Liver (tissue), 9 donors: ENCODE data around the gene B3GALT5. TPM values are rescaled to one million over a fixed set of nuclear protein-coding genes. Genes with fewer than 3 reads are reported as not detected.

Experiments used
- DNase-seq: peaks from one replicate; pipeline ENCODE4 v3.0.0-alpha.2; 2017; ENCODE audit warnings: low spot score
- H3K27ac ChIP-seq, 2 donors: one replicate each; pipeline ENCODE4 v1.7.0; 2013; ENCODE audit warnings: inconsistent platforms in 2 of 2, low read length in 2 of 2, control low read depth in 1 of 2, low read depth in 1 of 2, mild to moderate bottlenecking in 1 of 2
- H3K27me3 ChIP-seq, 4 donors: one replicate each; pipeline versions ENCODE4 v1.6.1 to v1.7.0; 2013; ENCODE audit warnings: low read length in 3 of 4, inconsistent platforms in 1 of 4, mild to moderate bottlenecking in 1 of 4, moderate library complexity in 1 of 4; ENCODE audit not compliant: control insufficient read depth in 4 of 4, insufficient read depth in 4 of 4
- H3K36me3 ChIP-seq, 4 donors: one replicate each; pipeline versions ENCODE4 v1.6.1 to v1.7.0; 2013; ENCODE audit warnings: low read length in 3 of 4, mild to moderate bottlenecking in 3 of 4, low read depth in 1 of 4, moderate library complexity in 1 of 4; ENCODE audit not compliant: control insufficient read depth in 4 of 4, insufficient read depth in 3 of 4
- H3K4me1 ChIP-seq, 4 donors: one replicate each; pipeline versions ENCODE4 v1.6.1 to v1.7.0; 2013; ENCODE audit warnings: low read length in 3 of 4, mild to moderate bottlenecking in 3 of 4, moderate library complexity in 1 of 4; ENCODE audit not compliant: control insufficient read depth in 4 of 4, insufficient read depth in 4 of 4
- H3K4me3 ChIP-seq, 3 donors: one replicate each; pipeline versions ENCODE4 v1.6.1 to v1.7.0; 2013; ENCODE audit warnings: low read length in 3 of 3, control low read depth in 1 of 3, low read depth in 1 of 3, mild to moderate bottlenecking in 1 of 3
- H3K9ac ChIP-seq, 2 donors: one replicate each; pipeline ENCODE4 v1.7.0; 2013; ENCODE audit warnings: low read length in 2 of 2, mild to moderate bottlenecking in 2 of 2, moderate library complexity in 2 of 2, control low read depth in 1 of 2, low read depth in 1 of 2
- H3K9me3 ChIP-seq, 4 donors: one replicate each; pipeline versions ENCODE4 v1.6.1 to v1.7.0; 2013; ENCODE audit warnings: low read length in 3 of 4; ENCODE audit not compliant: control insufficient read depth in 4 of 4
- EGR1 ChIP-seq, 2 donors: IDR thresholded peaks; 2 replicates each; pipeline ENCODE4 v1.6.1; 2016 to 2018; ENCODE audit warnings: antibody characterized with exemption in 2 of 2, low read depth in 2 of 2
- FOXA1 ChIP-seq: IDR thresholded peaks from 2 replicates; pipeline ENCODE4 v1.6.1; 2016; ENCODE audit warnings: antibody characterized with exemption
- FOXA2 ChIP-seq: IDR thresholded peaks from 2 replicates; pipeline ENCODE4 v1.6.1; 2016; ENCODE audit warnings: antibody characterized with exemption
- GABPA ChIP-seq, 2 donors: IDR thresholded peaks in 1 of 2; conservative IDR thresholded peaks in 1 of 2; 2 replicates each; pipeline ENCODE4 v1.6.1; 2016; ENCODE audit warnings: antibody characterized with exemption in 2 of 2, mild to moderate bottlenecking in 1 of 2, moderate library complexity in 1 of 2
- HNF4A ChIP-seq, 2 donors: conservative IDR thresholded peaks; 2 replicates each; pipeline ENCODE4 v1.6.1; 2016; ENCODE audit warnings: antibody characterized with exemption in 2 of 2, mild to moderate bottlenecking in 2 of 2
- HNF4G ChIP-seq: IDR thresholded peaks from 2 replicates; pipeline ENCODE4 v1.6.1; 2016; ENCODE audit warnings: antibody characterized with exemption
- JUND ChIP-seq, 2 donors: IDR thresholded peaks; 2 replicates each; pipeline ENCODE4 v1.6.1; 2016; ENCODE audit warnings: antibody characterized with exemption in 2 of 2
- NR2F2 ChIP-seq: IDR thresholded peaks from 2 replicates; pipeline ENCODE4 v1.6.1; 2016; ENCODE audit warnings: antibody characterized with exemption
- RAD21 ChIP-seq, 2 donors: IDR thresholded peaks; 2 replicates each; pipeline ENCODE4 v1.6.1; 2016; ENCODE audit warnings: antibody characterized with exemption in 2 of 2, mild to moderate bottlenecking in 2 of 2
- SP1 ChIP-seq: IDR thresholded peaks from 2 replicates; pipeline ENCODE4 v1.6.1; 2018; ENCODE audit warnings: antibody characterized with exemption, mild to moderate bottlenecking
- TAF1 ChIP-seq: conservative IDR thresholded peaks from 2 replicates; pipeline ENCODE4 v1.6.1; 2016; ENCODE audit warnings: antibody characterized with exemption, mild to moderate bottlenecking
- YY1 ChIP-seq: IDR thresholded peaks from 2 replicates; pipeline ENCODE4 v1.6.1; 2016; ENCODE audit warnings: antibody characterized with exemption, mild to moderate bottlenecking
- WGBS: extraction: QIAGEN DNeasy Blood & Tissue Kit; methylation state at CpG from one replicate; pipeline ENCODE4 v1.1.7; 2013; 5-methylcytosine and 5-hydroxymethylcytosine counted together
- polyA plus RNA-seq, 2 donors: library from polyadenylated mRNA; stranded (reverse) in 1 of 2; unstranded in 1 of 2; fragments of 200-250 nt in 1 of 2; fragments of >200 nt in 1 of 2; fragmentation: Nextera tagmentation in 1 of 2; extraction: Ambion mirVana in 1 of 2; gene quantifications; one replicate each; pipeline versions ENCODE4 v1.2.1 to v1.2.3, GENCODE V29; 2013 to 2015
- total RNA-seq, 2 donors: library from RNA; depleted of rRNA; stranded (reverse); fragments of >200 nt; gene quantifications; one replicate each; pipeline ENCODE4 v1.2.3, GENCODE V29; 2014
- TF ChIP-seq, protein P1 (sequence below): IDR thresholded peaks from 2 replicates; pipeline ENCODE4 v1.6.1; 2016; ENCODE audit warnings: antibody characterized with exemption
- TF ChIP-seq, protein P2 (sequence below): fragments of 150-350 bp; IDR thresholded peaks from 2 replicates; pipeline ENCODE4 v1.5.1; 2017; ENCODE audit warnings: improper control_type of control experiment, low read depth, low read length; ENCODE audit not compliant: missing input control
- TF ChIP-seq, protein P3 (sequence below): IDR thresholded peaks from 2 replicates; pipeline ENCODE4 v1.6.1; 2016; ENCODE audit warnings: antibody characterized with exemption, mild to moderate bottlenecking
- TF ChIP-seq, protein P4 (sequence below): IDR thresholded peaks from 2 replicates; pipeline ENCODE4 v1.6.1; 2016; ENCODE audit warnings: antibody characterized with exemption
- TF ChIP-seq, protein P5 (sequence below): IDR thresholded peaks from 2 replicates; pipeline ENCODE4 v1.6.1; 2016; ENCODE audit warnings: antibody characterized with exemption
- donor health status: healthy.
- donor health status: healthy.
- donor health status: healthy.
- donor health status: healthy.
- donor health status: healthy.

Gene B3GALT5
- total and polyA plus RNA-seq, 4 donors, result 0.05 to 0.33 (median 0.10) TPM

DNA sequence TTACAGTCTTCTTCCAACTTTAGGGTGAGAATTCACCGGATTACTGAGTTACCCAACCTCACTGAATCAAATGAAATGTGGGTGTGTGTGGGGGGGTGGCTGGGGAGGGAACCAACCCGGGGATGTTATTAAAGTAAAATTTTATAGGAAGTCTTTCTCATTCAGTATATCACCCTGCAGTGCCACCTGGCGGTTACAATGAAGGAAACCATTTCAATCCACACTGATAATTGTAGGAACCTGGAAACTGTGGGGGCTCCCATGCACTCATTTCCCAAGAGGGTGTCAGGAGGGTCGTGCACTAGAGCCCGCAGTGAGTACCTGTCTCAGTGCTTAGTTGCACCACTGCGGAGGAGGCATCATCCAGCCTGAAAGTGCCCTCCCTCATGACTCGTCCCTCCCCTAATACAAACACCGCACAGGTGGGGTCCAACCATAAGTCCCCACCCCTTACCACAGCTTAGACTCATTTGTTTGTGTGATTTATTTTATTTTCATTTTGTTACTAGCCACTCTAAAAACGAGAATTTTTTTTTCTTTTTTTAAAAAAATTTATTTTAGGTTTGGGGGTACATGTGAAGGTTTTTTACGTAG, 103.2 kb downstream of the B3GALT5 start:
- Histone ChIP-seq H3K9ac (no peak overlapping the region), H3K27me3 (peaks cover 0 to 5% (median 0%) of the 10 kb centered on the region in 4 donors), H3K4me1 (no peaks in the 10 kb centered on the region), H3K9me3 (no peaks in the 10 kb centered on the region), H3K27ac (no peak overlapping the region), H3K4me3 (no peak overlapping the region), H3K36me3 (no peaks in the 10 kb centered on the region)
- TF ChIP-seq, protein P1, sequence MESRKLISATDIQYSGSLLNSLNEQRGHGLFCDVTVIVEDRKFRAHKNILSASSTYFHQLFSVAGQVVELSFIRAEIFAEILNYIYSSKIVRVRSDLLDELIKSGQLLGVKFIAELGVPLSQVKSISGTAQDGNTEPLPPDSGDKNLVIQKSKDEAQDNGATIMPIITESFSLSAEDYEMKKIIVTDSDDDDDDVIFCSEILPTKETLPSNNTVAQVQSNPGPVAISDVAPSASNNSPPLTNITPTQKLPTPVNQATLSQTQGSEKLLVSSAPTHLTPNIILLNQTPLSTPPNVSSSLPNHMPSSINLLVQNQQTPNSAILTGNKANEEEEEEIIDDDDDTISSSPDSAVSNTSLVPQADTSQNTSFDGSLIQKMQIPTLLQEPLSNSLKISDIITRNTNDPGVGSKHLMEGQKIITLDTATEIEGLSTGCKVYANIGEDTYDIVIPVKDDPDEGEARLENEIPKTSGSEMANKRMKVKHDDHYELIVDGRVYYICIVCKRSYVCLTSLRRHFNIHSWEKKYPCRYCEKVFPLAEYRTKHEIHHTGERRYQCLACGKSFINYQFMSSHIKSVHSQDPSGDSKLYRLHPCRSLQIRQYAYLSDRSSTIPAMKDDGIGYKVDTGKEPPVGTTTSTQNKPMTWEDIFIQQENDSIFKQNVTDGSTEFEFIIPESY, result no peak
- TF ChIP-seq NR2F2, result no peak
- no peak for TF ChIP-seq FOXA2
- TF ChIP-seq, protein P2, sequence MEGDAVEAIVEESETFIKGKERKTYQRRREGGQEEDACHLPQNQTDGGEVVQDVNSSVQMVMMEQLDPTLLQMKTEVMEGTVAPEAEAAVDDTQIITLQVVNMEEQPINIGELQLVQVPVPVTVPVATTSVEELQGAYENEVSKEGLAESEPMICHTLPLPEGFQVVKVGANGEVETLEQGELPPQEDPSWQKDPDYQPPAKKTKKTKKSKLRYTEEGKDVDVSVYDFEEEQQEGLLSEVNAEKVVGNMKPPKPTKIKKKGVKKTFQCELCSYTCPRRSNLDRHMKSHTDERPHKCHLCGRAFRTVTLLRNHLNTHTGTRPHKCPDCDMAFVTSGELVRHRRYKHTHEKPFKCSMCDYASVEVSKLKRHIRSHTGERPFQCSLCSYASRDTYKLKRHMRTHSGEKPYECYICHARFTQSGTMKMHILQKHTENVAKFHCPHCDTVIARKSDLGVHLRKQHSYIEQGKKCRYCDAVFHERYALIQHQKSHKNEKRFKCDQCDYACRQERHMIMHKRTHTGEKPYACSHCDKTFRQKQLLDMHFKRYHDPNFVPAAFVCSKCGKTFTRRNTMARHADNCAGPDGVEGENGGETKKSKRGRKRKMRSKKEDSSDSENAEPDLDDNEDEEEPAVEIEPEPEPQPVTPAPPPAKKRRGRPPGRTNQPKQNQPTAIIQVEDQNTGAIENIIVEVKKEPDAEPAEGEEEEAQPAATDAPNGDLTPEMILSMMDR, result peak; percentile 55
- TF ChIP-seq, protein P3, sequence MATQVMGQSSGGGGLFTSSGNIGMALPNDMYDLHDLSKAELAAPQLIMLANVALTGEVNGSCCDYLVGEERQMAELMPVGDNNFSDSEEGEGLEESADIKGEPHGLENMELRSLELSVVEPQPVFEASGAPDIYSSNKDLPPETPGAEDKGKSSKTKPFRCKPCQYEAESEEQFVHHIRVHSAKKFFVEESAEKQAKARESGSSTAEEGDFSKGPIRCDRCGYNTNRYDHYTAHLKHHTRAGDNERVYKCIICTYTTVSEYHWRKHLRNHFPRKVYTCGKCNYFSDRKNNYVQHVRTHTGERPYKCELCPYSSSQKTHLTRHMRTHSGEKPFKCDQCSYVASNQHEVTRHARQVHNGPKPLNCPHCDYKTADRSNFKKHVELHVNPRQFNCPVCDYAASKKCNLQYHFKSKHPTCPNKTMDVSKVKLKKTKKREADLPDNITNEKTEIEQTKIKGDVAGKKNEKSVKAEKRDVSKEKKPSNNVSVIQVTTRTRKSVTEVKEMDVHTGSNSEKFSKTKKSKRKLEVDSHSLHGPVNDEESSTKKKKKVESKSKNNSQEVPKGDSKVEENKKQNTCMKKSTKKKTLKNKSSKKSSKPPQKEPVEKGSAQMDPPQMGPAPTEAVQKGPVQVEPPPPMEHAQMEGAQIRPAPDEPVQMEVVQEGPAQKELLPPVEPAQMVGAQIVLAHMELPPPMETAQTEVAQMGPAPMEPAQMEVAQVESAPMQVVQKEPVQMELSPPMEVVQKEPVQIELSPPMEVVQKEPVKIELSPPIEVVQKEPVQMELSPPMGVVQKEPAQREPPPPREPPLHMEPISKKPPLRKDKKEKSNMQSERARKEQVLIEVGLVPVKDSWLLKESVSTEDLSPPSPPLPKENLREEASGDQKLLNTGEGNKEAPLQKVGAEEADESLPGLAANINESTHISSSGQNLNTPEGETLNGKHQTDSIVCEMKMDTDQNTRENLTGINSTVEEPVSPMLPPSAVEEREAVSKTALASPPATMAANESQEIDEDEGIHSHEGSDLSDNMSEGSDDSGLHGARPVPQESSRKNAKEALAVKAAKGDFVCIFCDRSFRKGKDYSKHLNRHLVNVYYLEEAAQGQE, result no peak
- no peak for TF ChIP-seq GABPA (IDR thresholded peaks at IDR 0.05 in 1 of 2, conservative IDR thresholded peaks at IDR 0.05 in 1 of 2)
- TF ChIP-seq TAF1, result no peak
- no peak for TF ChIP-seq JUND (IDR thresholded peaks at IDR 0.05)
- TF ChIP-seq SP1, result no peak
- TF ChIP-seq EGR1 (IDR thresholded peaks at IDR 0.05; ENCODE audit: low read depth in 2 of 2), result no peak
- TF ChIP-seq, protein P4, sequence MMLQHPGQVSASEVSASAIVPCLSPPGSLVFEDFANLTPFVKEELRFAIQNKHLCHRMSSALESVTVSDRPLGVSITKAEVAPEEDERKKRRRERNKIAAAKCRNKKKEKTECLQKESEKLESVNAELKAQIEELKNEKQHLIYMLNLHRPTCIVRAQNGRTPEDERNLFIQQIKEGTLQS, result no peak
- no peak for TF ChIP-seq YY1
- no peak for TF ChIP-seq HNF4G
- TF ChIP-seq RAD21 (IDR thresholded peaks at IDR 0.05), result peak; percentile 66 to 75
- no peak for TF ChIP-seq HNF4A (conservative IDR thresholded peaks at IDR 0.05)
- TF ChIP-seq FOXA1, result no peak
- TF ChIP-seq, protein P5, sequence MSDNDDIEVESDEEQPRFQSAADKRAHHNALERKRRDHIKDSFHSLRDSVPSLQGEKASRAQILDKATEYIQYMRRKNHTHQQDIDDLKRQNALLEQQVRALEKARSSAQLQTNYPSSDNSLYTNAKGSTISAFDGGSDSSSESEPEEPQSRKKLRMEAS, result no peak
- WGBS, result 29% methylated on average over 10 of the region's 10 CpGs
- DNase-seq, result peak; percentile 42
